H1 (cell line): Measurements from ENCODE around the gene GALE. TPM values are rescaled to one million over a fixed set of nuclear protein-coding genes. Genes with fewer than 3 reads are reported as not detected.

Source experiments
- CTCF ChIA-PET: fragments of 300-600 bp; sonication (Branson Sonifier 250); formaldehyde crosslinking; loops from one replicate; lab custom pipeline; 2021; ENCODE audit not compliant: partially characterized antibody; lab: Charles Lee
- POLR2A ChIA-PET: fragments of 300-600 bp; sonication (Branson Sonifier 250); formaldehyde crosslinking; loops from one replicate; lab custom pipeline; 2021; ENCODE audit warnings: inconsistent platforms; ENCODE audit not compliant: partially characterized antibody; lab: Charles Lee
- DNase-seq, 2 experiments: peaks; one replicate each; pipeline versions ENCODE4 v3.0.0 to v3.0.0-alpha.2; 2010 to 2022; ENCODE audit warnings: low spot score in 2 of 2, low read depth in 1 of 2, mixed read lengths in 1 of 2
- FAIRE-seq: peaks from 2 replicates; lab custom pipeline; 2011; peaks lifted over from hg19 to GRCh38; lab: Jason Lieb, UNC
- H2AFZ ChIP-seq: 2 replicates; pipeline ENCODE4 v1.8.1; 2012; ENCODE audit warnings: low read length, inconsistent platforms
- H2AK5ac ChIP-seq: 2 replicates; pipeline ENCODE4 v1.6.1; 2013; ENCODE audit warnings: low read depth, low read length
- H2BK120ac ChIP-seq: replicated peaks from 2 replicates; pipeline ENCODE3; 2013; ENCODE audit warnings: low read depth, low read length, inconsistent platforms
- H2BK12ac ChIP-seq: 2 replicates; pipeline ENCODE4 v1.6.1; 2013; ENCODE audit warnings: low read depth, low read length
- H2BK15ac ChIP-seq: 2 replicates; pipeline ENCODE4 v1.6.1; 2013; ENCODE audit warnings: low read length
- H2BK20ac ChIP-seq: 2 replicates; pipeline ENCODE4 v1.6.1; 2013; ENCODE audit warnings: low read length
- H2BK5ac ChIP-seq: 2 replicates; pipeline ENCODE4 v1.6.1; 2013; ENCODE audit warnings: low read depth, low read length
- H3K14ac ChIP-seq: 2 replicates; pipeline ENCODE4 v1.6.1; 2013; ENCODE audit warnings: inconsistent platforms; ENCODE audit not compliant: insufficient read length
- H3K18ac ChIP-seq: 2 replicates; pipeline ENCODE4 v1.6.1; 2013; ENCODE audit warnings: low read length; ENCODE audit errors: extremely low read depth
- H3K23ac ChIP-seq: 2 replicates; pipeline ENCODE4 v1.6.1; 2013; ENCODE audit warnings: inconsistent platforms; ENCODE audit not compliant: insufficient read length
- H3K23me2 ChIP-seq: 2 replicates; pipeline ENCODE4 v1.6.1; 2013; ENCODE audit warnings: low read depth, low read length
- H3K27ac ChIP-seq: 2 replicates; pipeline ENCODE4 v1.6.1; 2011; ENCODE audit warnings: low read depth, low read length, inconsistent platforms
- H3K27me3 ChIP-seq, 4 experiments: replicated peaks in 1 of 4; 1 replicate in 1 of 4; 2 replicates in 3 of 4; pipeline versions ENCODE4 v1.6.1 to v1.8.1; 2011 to 2013; ENCODE audit warnings: low read length in 3 of 4, mild to moderate bottlenecking in 3 of 4, inconsistent platforms in 2 of 4, mixed read lengths in 2 of 4, moderate library complexity in 1 of 4; ENCODE audit not compliant: control insufficient read depth in 3 of 4, insufficient read depth in 3 of 4; ENCODE audit errors: extremely low read depth in 1 of 4
- H3K36me3 ChIP-seq, 4 experiments: 2 replicates each; pipeline versions ENCODE4 v1.6.1 to v1.8.1; 2011 to 2013; ENCODE audit warnings: mild to moderate bottlenecking in 4 of 4, low read length in 3 of 4, moderate library complexity in 2 of 4, control low read depth in 1 of 4, inconsistent platforms in 1 of 4; ENCODE audit not compliant: insufficient read depth in 4 of 4, control insufficient read depth in 2 of 4
- H3K4ac ChIP-seq: replicated peaks from 2 replicates; pipeline ENCODE3; 2013; ENCODE audit warnings: low read length, low read depth, mixed read lengths, inconsistent platforms; ENCODE audit not compliant: insufficient read length
- H3K4me1 ChIP-seq, 4 experiments: replicated peaks in 1 of 4; 1 replicate in 1 of 4; 2 replicates in 3 of 4; pipeline versions ENCODE4 v1.6.1 to v1.8.1; 2011 to 2013; ENCODE audit warnings: low read length in 3 of 4, inconsistent platforms in 2 of 4, mixed read lengths in 1 of 4; ENCODE audit not compliant: insufficient read depth in 4 of 4, control insufficient read depth in 3 of 4
- H3K4me2 ChIP-seq, 2 experiments: 2 replicates each; pipeline versions ENCODE4 v1.6.1 to v1.8.1; 2011 to 2013; ENCODE audit warnings: low read depth in 2 of 2, low read length in 2 of 2, control low read depth in 1 of 2, inconsistent platforms in 1 of 2, mild to moderate bottlenecking in 1 of 2; ENCODE audit not compliant: insufficient read depth in 1 of 2
- H3K4me3 ChIP-seq, 4 experiments: fragments of 200-600, 300-600 bp in 1 of 4; sonication (generic), shearing (Covaris generic), sonication (Bioruptor Twin) in 1 of 4; 2 replicates each; pipeline versions ENCODE4 v1.5.1 to v1.8.1; 2011 to 2016; ENCODE audit warnings: low read length in 4 of 4, low read depth in 3 of 4, control low read depth in 2 of 4, inconsistent platforms in 2 of 4, mild to moderate bottlenecking in 2 of 4, mixed read lengths in 1 of 4, moderate library complexity in 1 of 4; ENCODE audit not compliant: insufficient read depth in 2 of 4; ENCODE audit errors: extremely low read depth in 1 of 4
- H3K56ac ChIP-seq: replicated peaks from 2 replicates; pipeline ENCODE3; 2013; ENCODE audit warnings: low read depth, mild to moderate bottlenecking, mixed read lengths, low read length, inconsistent platforms; ENCODE audit not compliant: insufficient read length
- H3K79me1 ChIP-seq: 2 replicates; pipeline ENCODE4 v1.6.1; 2013; ENCODE audit warnings: low read depth, low read length, control low read depth
- H3K79me2 ChIP-seq, 2 experiments: 2 replicates each; pipeline versions ENCODE4 v1.6.1 to v1.8.1; 2012 to 2013; ENCODE audit warnings: low read length in 2 of 2, mild to moderate bottlenecking in 2 of 2, inconsistent platforms in 1 of 2; ENCODE audit not compliant: insufficient read depth in 2 of 2, control insufficient read depth in 1 of 2
- H3K9ac ChIP-seq, 4 experiments: replicated peaks in 1 of 4; 1 replicate in 1 of 4; 2 replicates in 3 of 4; pipeline versions ENCODE4 v1.6.1 to v1.8.1; 2011 to 2013; ENCODE audit warnings: low read depth in 3 of 4, low read length in 3 of 4, control low read depth in 2 of 4, mild to moderate bottlenecking in 2 of 4, moderate library complexity in 2 of 4, inconsistent platforms in 1 of 4; ENCODE audit errors: extremely low read depth in 1 of 4
- H3K9me3 ChIP-seq, 2 experiments: 2 replicates each; pipeline versions ENCODE4 v1.6.1 to v1.8.1; 2012 to 2013; ENCODE audit warnings: mild to moderate bottlenecking in 2 of 2, moderate library complexity in 2 of 2, control low read depth in 1 of 2, inconsistent platforms in 1 of 2, low read depth in 1 of 2, low read length in 1 of 2, mixed read lengths in 1 of 2; ENCODE audit not compliant: insufficient read depth in 2 of 2
- H4K20me1 ChIP-seq, 2 experiments: replicated peaks in 1 of 2; 2 replicates each; pipeline versions ENCODE3 to v1.8.1; 2011 to 2013; ENCODE audit warnings: inconsistent platforms in 2 of 2, low read length in 2 of 2, mild to moderate bottlenecking in 1 of 2; ENCODE audit not compliant: insufficient read depth in 2 of 2, control insufficient read depth in 1 of 2
- H4K5ac ChIP-seq: 2 replicates; pipeline ENCODE4 v1.6.1; 2013; ENCODE audit warnings: low read length, low read depth, mixed read lengths, inconsistent platforms; ENCODE audit not compliant: insufficient read length
- H4K8ac ChIP-seq: 2 replicates; pipeline ENCODE4 v1.8.0; 2013; ENCODE audit warnings: mild to moderate bottlenecking, moderate library complexity, low read length, inconsistent platforms; ENCODE audit not compliant: insufficient read depth; ENCODE audit errors: extremely low read depth
- H4K91ac ChIP-seq: replicated peaks from 2 replicates; pipeline ENCODE3; 2013; ENCODE audit warnings: low read length, mixed read lengths, inconsistent platforms; ENCODE audit not compliant: insufficient read length
- CTCF ChIP-seq, 3 experiments: IDR thresholded peaks; 1 replicate in 2 of 3; 2 replicates in 1 of 3; pipeline versions ENCODE4 v1.5.1 to v1.6.1; 2011; ENCODE audit warnings: low read length in 3 of 3, mild to moderate bottlenecking in 3 of 3, inconsistent platforms in 2 of 3, low read depth in 1 of 3, moderate library complexity in 1 of 3; ENCODE audit not compliant: insufficient read depth in 1 of 3; ENCODE audit errors: control extremely low read depth in 1 of 3
- JUND ChIP-seq: IDR thresholded peaks from 2 replicates; pipeline ENCODE4 v1.6.1; 2011; ENCODE audit warnings: mild to moderate bottlenecking, improper control_type of control experiment, low read length
- PHF8 ChIP-seq: fragments of 200-600 bp; sonication (generic); conservative IDR thresholded peaks from 2 replicates; pipeline ENCODE4 v1.7.1; 2012; ENCODE audit warnings: low read depth, mild to moderate bottlenecking, inconsistent platforms, low read length, moderate library complexity
- RAD21 ChIP-seq, 2 experiments: IDR thresholded peaks in 1 of 2; conservative IDR thresholded peaks in 1 of 2; 2 replicates each; pipeline ENCODE4 v1.6.1; 2011; ENCODE audit warnings: low read depth in 2 of 2, low read length in 2 of 2, improper control_type of control experiment in 1 of 2, inconsistent platforms in 1 of 2, mild to moderate bottlenecking in 1 of 2, moderate library complexity in 1 of 2
- RFX5 ChIP-seq: IDR thresholded peaks from 2 replicates; pipeline ENCODE4 v1.6.1; 2011; ENCODE audit warnings: low read depth, low read length, improper control_type of control experiment, borderline replicate concordance
- RNF2 ChIP-seq: fragments of 200-900, 300-1000 bp; sonication (generic); IDR thresholded peaks from 2 replicates; pipeline ENCODE4 v1.7.1; 2016; ENCODE audit warnings: borderline replicate concordance, low read depth, mild to moderate bottlenecking, antibody characterized with exemption, low read length; ENCODE audit not compliant: poor library complexity, severe bottlenecking; ENCODE audit errors: missing control alignments
- RXRA ChIP-seq: IDR thresholded peaks from 2 replicates; pipeline ENCODE4 v1.6.1; 2011; ENCODE audit warnings: low read depth, mild to moderate bottlenecking, low read length, moderate library complexity; ENCODE audit not compliant: insufficient read depth
- TAF1 ChIP-seq: IDR thresholded peaks from 2 replicates; pipeline ENCODE4 v1.6.1; 2011; ENCODE audit warnings: mild to moderate bottlenecking, low read depth, low read length
- YY1 ChIP-seq: IDR thresholded peaks from 2 replicates; pipeline ENCODE4 v1.6.1; 2011; ENCODE audit warnings: low read depth, mild to moderate bottlenecking, low read length
- WGBS, 2 experiments: shearing (Covaris generic) in 1 of 2; methylation state at CpG; one replicate each; pipeline versions ENCODE4 v1.1.6 to v1.1.7; 2013 to 2015; ENCODE audit warnings: low lambda C conversion rate in 2 of 2, mixed read lengths in 2 of 2, inconsistent platforms in 1 of 2, low coverage in 1 of 2, missing lambda C conversion rate in 1 of 2; ENCODE audit not compliant: insufficient replicate concordance in 2 of 2, insufficient coverage in 1 of 2, insufficient read length in 1 of 2; ENCODE audit errors: extremely low coverage in 1 of 2, missing lambda C conversion rate in 1 of 2; 5-methylcytosine and 5-hydroxymethylcytosine counted together
- polyA plus RNA-seq, 7 experiments: library from polyadenylated mRNA; depleted of rRNA in 3 of 7; stranded (reverse) in 5 of 7; unstranded in 2 of 7; fragments of >200 nt in 5 of 7; fragments of 200-250 nt in 2 of 7; gene quantifications; 1 replicate in 5 of 7; 2 replicates in 1 of 7; 4 replicates in 1 of 7; pipeline versions ENCODE4 v1.2.1 to v1.2.3, GENCODE V29; 2011 to 2013; ENCODE audit warnings: missing spikeins in 2 of 7, mixed read lengths in 2 of 7
- total RNA-seq: library from RNA; stranded (reverse); fragmentation: NEBNext Ultra II Directional; extraction: Animal tissue kit (Norgen Biotek cat#: 25700); gene quantifications from 2 replicates; pipeline ENCODE4 v1.2.1, GENCODE V29; 2021

The GALE gene
- total and polyA plus RNA-seq, 2 of the 8 experiments (the other 6 are each of a cell fraction or from before 2014, with no cell fraction given) = 26.0 to 33.9 TPM

GRCh38 chr1:23751815-23752200, 48.7 kb downstream of the GALE start:
- no peak overlapping the region for H3K56ac ChIP-seq
- H4K20me1 ChIP-seq = peaks cover 9 to 21% of the 10 kb centered on the region in 2 experiments
- H3K23me2 ChIP-seq = no peaks in the 10 kb centered on the region
- ChIA-PET CTCF (interaction anchor here (0.7 to 1.4 kb wide), 8 partner anchors 8 to 227 kb away, joined by 3 to 5 read pairs (median 4); partner anchors contain the start of gene RPL11), POLR2A (interaction anchor here (1.0 to 1.2 kb wide), 3 partner anchors 10 to 60 kb away, joined by 3 read pairs; partner anchors contain the start of gene RPL11)
- H3K9ac ChIP-seq = no peak overlapping the region
- no peak overlapping the region for H4K91ac ChIP-seq
- no peak overlapping the region for H3K14ac ChIP-seq
- no peak for FAIRE-seq
- no peak overlapping the region for H2BK12ac ChIP-seq
- H3K23ac ChIP-seq = no peak overlapping the region
- no peak overlapping the region for H3K27ac ChIP-seq
- no peaks in the 10 kb centered on the region for H3K27me3 ChIP-seq
- H4K5ac ChIP-seq = no peak overlapping the region
- H3K4me2 ChIP-seq = no peak overlapping the region
- WGBS, 2 experiments = 85% methylated on average over 4 of the region's 4 CpGs; no CpG with 5 or more reads in 1 of the 2 experiments
- H3K4me3 ChIP-seq = no peak overlapping the region
- DNase-seq = no peak
- no peak overlapping the region for H2BK5ac ChIP-seq
- H3K4me1 ChIP-seq = no peaks in the 10 kb centered on the region
- peaks cover 3% of the 10 kb centered on the region; the same call in 1 of the 2 replicates for H3K79me1 ChIP-seq
- H2AFZ ChIP-seq = no peak overlapping the region
- no peak overlapping the region for H2BK15ac ChIP-seq
- no peak overlapping the region for H4K8ac ChIP-seq
- H2AK5ac ChIP-seq = no peak overlapping the region
- H3K18ac ChIP-seq = no peak overlapping the region
- no peaks in the 10 kb centered on the region for H3K9me3 ChIP-seq
- H3K79me2 ChIP-seq = peaks cover 3 to 26% of the 10 kb centered on the region in 2 experiments
- no peak overlapping the region for H2BK20ac ChIP-seq
- no peak overlapping the region for H2BK120ac ChIP-seq
- H3K4ac ChIP-seq = no peak overlapping the region
- TF ChIP-seq JUND (no peak), RFX5 (no peak), RAD21 (IDR thresholded peaks at IDR 0.05 in 1 of 2, conservative IDR thresholded peaks at IDR 0.05 in 1 of 2; ENCODE audit: low read depth in 2 of 2, low read length in 2 of 2) (no peak), CTCF (IDR thresholded peaks at IDR 0.05; ENCODE audit: control extremely low read depth in 1 of 3, insufficient read depth in 1 of 3, low read depth in 1 of 3, low read length in 3 of 3) (no peak), PHF8 (no peak), TAF1 (no peak), YY1 (no peak), RNF2 (no peak), RXRA (no peak)
- peaks cover 35 to 73% (median 64%) of the 10 kb centered on the region in 4 experiments for H3K36me3 ChIP-seq
